Measurements from ENCODE around the gene YRDC.

DNA sequence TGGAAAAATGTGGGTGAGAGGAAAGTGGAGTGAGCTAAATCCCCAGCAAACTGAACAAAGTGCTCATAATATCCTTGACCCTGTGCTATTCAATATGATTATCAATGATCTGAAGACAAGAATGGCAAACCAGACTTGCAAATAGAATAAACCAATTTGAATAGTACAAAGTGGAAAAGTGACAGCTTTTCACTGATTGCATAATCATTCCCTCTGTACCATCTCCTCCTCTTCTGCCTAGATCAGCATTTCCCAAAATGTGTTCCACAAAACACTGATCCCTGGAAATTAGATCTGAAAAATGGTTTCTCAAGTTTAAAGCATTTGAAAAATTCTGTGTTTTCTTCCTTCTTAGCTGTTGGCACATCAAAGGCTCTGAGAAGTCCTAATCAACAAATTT, 43.3 kb upstream of the YRDC start:
- TF ChIP-seq CTCF (IDR thresholded peaks at IDR 0.05) (no peak), POLR2A (IDR thresholded peaks at IDR 0.05) (no peak)

All from esophagus squamous epithelium (tissue), 4 donors.